ENCODE results near the gene ANKRD11.
"Not testable (repeated sequence)": the region's sequence is repeated elsewhere in the genome, so short reads cannot be mapped to it uniquely, and the experiment has no call there.

ANKRD11 gene

DNA sequence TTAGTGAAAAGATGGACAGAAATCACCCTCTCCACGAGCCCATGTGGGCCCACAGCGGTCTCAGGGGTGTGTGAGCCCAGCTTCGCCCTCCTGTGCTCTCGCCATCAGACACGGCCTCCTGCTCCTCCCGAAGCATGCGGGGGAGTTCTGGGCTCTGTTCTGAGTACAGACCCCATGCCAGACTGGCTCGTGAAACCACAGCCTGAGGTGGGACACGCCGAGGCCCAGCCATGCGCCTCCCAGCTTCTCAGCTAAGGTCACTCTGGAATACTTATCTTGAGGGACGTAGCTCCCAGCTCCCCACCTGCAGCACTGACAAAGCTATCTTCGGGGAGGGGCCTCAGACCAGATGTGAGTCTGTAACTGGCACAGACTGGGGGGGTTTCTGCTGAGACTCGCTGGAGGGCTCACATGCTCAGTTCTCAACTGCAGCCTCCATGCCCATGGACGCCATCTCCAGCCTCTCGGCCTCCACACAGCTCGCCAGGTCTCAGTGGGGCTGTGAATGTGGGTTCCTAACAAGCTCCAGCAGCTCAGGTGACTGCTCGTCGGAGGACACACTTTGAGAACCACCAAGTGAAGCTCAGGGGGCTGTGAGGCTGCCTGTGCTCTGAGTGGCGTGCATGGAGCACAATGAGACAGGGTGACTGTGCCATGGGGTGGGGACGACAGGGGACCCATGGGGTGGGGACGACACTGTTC, 177.6 kb downstream of the ANKRD11 start:
- no peak for TF ChIP-seq POLR2A (IDR thresholded peaks at IDR 0.05; ENCODE audit: low read length)
- TF ChIP-seq GATA1 (IDR thresholded peaks at IDR 0.05; ENCODE audit: low read depth, low read length): no peak
- no peak for DNase-seq

DNA sequence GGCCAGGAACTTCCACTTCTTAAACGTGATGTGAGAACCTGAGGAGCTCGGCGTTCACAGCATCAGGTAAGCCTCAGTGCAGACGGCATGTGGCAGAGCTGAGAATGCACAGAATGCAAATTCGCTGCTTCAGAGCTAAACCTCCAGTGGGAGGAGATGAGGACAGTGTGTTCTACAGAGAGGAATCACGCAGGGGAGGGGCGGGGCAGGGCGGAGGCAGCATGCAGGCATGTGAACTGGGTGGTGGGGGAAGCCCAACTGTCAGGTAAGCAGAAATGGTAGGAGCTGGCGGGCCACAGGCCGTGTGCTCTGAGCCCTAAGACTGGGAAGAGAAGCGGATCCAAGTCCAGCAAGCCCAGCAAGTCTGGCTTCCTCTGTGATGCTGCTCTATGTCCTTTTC, 178.2 kb downstream of the ANKRD11 start:
- no peak for DNase-seq
- TF ChIP-seq POLR2A (IDR thresholded peaks at IDR 0.05; ENCODE audit: low read length) (no peak), GATA1 (IDR thresholded peaks at IDR 0.05; ENCODE audit: low read depth, low read length) (no peak)

DNA sequence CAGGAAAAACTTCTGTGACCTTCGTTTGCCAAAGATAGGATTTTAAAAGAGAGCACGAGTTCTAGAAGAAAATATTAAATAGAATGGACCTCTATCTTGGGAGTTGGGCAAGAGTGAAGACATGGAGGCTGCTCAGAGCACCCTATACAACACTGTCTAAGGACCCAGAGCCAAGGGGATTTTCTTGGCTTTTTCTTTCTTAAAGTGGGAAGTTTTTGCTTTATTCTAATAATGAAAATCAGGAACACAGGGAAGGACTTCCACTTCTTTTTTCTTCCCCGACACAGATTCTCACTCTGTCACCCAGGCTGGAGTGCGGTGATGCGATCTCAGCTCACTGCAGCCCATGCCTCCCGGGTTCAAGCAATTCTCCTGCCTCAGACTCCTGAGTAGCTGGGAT, 178.7 kb downstream of the ANKRD11 start:
- DNase-seq: no peak
- TF ChIP-seq POLR2A (IDR thresholded peaks at IDR 0.05; ENCODE audit: low read length): no peak
- TF ChIP-seq GATA1 (IDR thresholded peaks at IDR 0.05; ENCODE audit: low read depth, low read length): no peak

DNA sequence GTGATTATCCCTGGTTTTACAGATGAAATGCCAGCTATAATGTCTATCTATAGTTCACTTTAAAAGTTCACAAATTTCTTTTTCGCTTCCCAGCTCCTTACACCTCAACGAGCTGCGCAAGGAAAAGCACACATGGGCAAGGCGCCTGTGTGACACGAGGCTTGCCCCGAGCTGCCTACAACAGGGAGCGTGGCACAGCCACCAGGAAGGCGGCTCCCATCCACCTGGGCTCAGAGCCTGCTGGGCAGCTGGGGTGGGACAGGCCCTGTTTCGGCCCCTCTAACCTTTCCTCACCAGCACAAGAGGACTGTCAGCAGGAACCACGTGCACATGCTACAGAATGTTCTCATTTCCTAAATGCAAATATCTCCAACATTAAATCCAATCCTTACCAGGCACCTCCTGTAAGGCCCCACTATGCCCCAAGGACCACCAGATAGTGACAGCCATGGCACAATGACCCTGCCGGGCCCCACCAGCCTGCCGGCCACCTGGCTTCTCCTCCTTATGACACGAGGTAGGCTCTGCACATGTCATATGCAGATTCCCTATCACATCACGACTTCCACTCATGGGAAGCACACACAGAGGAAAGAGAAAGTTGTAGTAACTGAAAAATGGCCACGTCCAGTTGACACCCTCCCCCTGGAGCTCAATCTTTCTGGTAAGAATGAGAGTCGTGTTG, 180.8 kb downstream of the ANKRD11 start:
- no peak for DNase-seq
- TF ChIP-seq GATA1 (IDR thresholded peaks at IDR 0.05; ENCODE audit: low read depth, low read length) (no peak), POLR2A (IDR thresholded peaks at IDR 0.05; ENCODE audit: low read length) (no peak)

DNA sequence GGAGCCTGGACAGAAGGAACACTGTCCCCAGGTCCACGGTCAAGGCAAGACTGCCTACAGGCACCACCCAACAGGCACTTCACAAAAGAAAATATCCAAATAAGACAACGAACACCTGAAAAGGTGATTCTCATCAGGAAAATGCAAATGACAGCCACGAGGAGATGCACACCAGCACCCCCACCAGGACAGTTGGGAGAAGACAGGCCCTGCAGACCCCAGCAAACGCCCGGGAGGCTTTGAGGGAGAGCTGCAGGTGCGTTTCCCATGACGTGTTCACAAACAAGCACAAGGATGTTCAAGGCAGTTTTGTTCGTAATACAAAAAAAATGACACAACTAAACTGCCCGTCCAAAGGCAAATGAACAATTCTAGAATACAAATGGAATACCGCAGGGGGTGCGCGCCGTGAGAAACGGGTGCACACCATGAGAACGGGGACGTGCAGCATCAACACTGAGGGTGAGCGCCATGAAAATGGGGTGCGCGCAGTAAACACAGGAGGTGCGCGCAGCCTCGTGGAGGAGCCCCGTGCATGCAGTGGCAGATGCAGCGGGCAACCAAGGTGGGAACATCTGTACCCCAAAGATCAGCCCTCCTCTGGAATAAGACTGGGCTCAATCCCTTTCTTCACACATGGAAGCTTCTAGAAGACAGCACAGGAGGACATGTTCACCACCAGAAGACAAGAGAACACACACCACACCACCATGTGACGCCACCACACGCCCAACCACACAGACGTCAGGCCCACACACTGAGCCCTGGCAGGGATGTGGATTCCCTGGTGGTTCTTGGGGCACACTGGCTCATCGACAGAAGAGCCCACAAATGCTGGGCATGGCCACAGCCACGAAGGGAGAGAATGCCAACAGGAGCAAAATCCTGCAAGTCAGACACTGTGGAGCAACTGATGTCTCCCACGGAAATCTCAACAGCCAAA, 181.7 kb downstream of the ANKRD11 start:
- DNase-seq: peak in 1 of 2 experiments; percentile 36
- no peak for TF ChIP-seq GATA1 (IDR thresholded peaks at IDR 0.05; ENCODE audit: low read depth, low read length)
- TF ChIP-seq POLR2A (IDR thresholded peaks at IDR 0.05; ENCODE audit: low read length): no peak

DNA sequence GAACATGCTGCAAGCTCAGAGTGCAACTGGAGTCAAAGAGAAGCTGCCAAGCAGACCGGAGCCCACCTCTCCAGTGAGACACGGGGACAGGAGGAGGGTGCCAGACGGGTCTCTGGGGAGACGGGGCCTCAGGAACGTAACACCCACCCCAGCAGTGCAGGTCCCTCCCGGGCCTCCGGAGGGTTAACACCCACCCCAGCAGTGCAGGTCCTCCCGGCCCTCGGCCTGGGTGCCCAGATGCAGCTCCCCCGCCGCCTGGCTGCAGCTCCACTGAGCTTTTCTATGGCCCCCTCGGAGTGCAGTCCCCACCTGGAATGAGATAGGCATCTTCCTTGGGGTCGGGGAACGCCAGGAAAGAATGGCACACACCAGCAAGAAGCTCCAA, 182.9 kb downstream of the ANKRD11 start:
- TF ChIP-seq POLR2A (IDR thresholded peaks at IDR 0.05; ENCODE audit: low read length) (no peak), GATA1 (IDR thresholded peaks at IDR 0.05; ENCODE audit: low read depth, low read length) (no peak)
- no peak for DNase-seq

DNA sequence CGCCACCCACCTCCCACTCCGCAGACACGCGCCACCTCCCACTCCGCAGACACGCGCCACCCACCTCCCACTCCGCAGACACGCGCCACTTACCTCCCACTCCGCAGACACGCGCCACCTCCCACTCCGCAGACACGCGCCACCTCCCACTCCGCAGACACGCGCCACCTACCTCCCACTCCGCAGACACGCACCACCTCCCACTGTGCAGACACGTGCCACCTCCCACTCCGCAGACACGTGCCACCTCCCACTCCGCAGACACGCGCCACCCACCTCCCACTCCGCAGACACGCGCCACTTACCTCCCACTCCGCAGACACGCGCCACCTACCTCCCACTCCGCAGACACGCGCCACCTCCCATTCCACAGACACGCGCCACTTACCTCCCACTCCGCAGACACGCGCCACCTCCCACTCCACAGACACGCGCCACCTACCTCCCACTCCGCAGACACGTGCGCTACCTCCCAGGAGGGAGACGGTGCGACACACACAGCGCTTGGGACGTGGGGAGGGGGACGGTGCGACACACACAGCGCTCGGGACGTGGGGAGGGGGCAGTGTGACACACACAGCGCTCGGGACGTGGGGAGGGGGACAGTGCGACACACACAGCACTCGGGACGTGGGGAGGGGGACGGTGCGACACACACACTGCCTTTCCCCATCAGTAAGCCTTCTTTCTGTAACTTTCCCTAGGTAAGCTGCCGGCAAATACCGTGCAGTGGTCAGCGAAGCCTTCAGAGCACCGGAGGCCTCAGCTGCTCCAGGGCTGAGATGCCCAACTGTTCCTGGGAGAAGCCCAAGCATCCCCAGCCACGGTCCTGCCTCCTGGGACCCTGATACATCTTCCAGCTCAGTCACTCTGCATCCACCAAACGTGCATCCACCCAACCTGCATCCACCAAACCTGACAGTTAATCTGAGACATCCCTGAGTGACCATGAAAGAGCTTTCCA, 183.6 kb downstream of the ANKRD11 start:
- DNase-seq: not testable (repeated sequence)

DNA sequence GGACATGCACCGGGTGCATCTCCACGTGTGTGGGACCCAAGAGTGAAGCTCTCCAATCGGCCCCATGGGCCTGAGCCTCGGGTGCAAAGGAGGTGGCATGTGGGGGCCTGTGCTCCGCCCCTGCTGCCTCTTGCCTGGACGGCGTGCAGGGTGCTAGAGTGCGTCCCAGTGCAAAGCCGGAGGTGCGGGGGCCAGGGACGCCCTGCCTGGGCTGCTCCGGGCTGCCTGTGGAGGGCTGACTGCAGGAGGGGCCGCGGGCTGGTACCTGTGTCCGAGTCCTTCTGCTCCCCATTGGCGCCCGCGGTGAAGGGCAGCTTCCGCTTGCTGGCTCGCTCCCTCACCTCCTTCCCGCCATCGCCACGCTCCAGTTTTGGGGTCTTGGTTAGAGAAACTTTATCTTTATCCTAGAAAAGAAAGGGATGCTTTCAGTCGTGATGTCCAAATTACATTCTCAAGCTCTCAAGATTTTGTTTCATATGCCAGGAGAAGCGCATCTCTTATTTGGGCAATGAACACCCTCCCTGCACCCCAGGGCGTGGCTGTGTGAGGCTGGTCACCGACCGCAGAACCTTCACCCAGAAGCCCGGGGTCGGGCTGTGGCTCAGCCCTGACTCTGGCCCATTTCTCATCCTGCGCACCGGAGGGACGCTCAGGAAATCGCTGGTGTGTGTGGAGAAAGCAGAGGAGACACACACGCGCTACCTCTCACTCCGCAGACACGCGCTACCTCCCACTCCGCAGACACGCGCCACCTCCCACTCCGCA, 185.2 kb downstream of the ANKRD11 start:
- no peak for DNase-seq
- TF ChIP-seq POLR2A (IDR thresholded peaks at IDR 0.05; ENCODE audit: low read length): no peak
- TF ChIP-seq GATA1 (IDR thresholded peaks at IDR 0.05; ENCODE audit: low read depth, low read length): no peak

DNA sequence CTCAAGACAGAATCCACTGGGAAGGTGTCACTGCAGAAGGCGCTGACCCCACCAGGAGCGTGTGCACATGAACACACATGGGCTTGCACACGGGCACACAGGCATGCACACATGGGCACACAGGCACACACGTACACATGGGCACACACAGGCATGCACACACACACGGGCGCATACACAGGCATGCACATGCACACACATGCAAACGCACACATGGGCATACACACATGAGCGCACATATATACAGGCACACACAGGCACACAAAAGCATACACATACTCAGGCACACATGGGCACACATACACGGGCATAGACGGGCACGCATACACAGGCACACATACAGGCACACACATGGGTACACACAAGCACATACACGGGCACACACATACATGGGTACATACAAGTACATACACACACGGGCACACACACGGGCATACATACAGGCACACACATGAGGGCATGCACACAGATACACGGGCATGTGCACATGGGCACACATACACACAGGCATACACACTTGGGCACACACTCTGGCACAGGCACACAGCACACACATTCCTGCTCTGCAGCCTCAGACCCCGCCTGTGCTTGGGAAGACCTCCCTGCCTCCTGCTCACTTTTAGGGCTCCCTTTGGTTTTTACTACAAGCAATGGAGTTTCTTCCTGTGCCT, 186.0 kb downstream of the ANKRD11 start:
- TF ChIP-seq GATA1 (IDR thresholded peaks at IDR 0.05; ENCODE audit: low read depth, low read length): no peak
- no peak for TF ChIP-seq POLR2A (IDR thresholded peaks at IDR 0.05; ENCODE audit: low read length)
- DNase-seq: no peak

DNA sequence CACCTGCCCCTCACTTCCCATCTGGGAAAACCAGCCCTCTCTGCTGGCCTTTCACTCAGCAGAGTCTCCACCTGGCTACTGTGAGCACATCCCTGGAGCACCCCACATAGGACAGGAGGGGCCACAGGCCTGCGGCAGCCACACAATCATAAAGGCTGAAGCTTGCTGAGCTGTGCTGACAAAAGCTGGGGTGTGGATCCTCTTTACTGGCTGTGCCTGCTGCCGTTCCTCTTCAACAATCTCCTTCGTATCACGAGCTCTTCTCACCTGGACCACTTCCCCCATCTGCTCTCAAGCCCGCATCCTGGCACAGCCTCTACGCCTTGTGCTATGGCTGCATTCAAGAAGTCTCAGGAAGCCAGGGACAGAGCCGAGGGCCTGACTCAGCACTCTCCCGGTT, 186.7 kb downstream of the ANKRD11 start:
- DNase-seq: no peak
- TF ChIP-seq GATA1 (IDR thresholded peaks at IDR 0.05; ENCODE audit: low read depth, low read length): no peak
- TF ChIP-seq POLR2A (IDR thresholded peaks at IDR 0.05; ENCODE audit: low read length): no peak

DNA sequence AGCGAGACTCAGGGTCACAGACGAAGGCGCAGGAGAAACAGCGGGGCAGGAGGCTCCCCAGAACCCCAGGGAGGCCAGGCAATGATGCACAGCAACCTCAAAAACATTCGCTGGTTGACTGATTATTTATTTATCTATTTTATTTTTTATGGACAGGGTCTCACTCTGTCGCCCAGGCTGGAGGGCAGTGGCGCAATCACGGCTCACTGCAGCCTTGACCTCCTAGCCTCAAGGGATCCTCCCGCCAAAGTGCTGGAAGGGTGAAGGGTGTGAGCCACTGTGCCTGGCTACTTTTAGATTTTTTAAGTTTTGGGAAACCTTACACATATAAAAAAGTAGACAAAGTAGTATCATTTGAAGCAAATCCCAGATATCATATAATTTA, 189.4 kb downstream of the ANKRD11 start:
- TF ChIP-seq POLR2A (IDR thresholded peaks at IDR 0.05; ENCODE audit: low read length) (no peak), GATA1 (IDR thresholded peaks at IDR 0.05; ENCODE audit: low read depth, low read length) (no peak)
- DNase-seq: no peak

DNA sequence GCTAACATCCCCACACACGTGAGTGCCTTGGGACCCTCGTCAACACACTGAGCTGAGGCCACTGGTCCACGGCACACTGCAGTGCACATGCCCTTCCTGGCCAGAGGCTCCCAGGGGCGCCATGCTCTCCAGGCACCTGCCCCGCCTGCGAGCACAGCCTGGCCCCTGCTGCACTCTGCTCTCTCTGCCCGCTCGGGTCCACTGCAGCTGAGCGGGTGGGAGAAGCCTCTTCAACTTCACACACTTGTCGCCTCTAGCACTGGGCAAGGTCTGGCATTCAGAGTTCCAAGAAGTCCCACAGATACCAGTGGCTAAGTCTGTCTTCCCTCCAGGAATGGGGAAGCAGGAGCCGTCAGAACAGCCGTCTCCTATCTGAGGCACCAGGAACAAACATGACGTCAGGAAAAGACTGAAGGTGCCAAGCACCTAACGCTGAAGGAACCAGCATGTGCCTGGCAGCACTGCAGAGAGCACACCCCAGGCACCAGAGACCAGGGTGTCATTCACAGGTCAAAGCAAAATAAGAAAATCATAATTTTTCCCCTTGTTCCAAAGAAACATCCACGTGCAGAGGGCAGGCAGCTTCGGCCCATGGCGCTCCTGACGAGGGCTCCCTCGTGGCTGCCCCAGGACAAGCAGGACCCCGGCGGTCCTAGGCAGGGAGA, 189.9 kb downstream of the ANKRD11 start:
- TF ChIP-seq GATA1 (IDR thresholded peaks at IDR 0.05; ENCODE audit: low read depth, low read length): no peak
- no peak for TF ChIP-seq POLR2A (IDR thresholded peaks at IDR 0.05; ENCODE audit: low read length)
- DNase-seq: no peak

DNA sequence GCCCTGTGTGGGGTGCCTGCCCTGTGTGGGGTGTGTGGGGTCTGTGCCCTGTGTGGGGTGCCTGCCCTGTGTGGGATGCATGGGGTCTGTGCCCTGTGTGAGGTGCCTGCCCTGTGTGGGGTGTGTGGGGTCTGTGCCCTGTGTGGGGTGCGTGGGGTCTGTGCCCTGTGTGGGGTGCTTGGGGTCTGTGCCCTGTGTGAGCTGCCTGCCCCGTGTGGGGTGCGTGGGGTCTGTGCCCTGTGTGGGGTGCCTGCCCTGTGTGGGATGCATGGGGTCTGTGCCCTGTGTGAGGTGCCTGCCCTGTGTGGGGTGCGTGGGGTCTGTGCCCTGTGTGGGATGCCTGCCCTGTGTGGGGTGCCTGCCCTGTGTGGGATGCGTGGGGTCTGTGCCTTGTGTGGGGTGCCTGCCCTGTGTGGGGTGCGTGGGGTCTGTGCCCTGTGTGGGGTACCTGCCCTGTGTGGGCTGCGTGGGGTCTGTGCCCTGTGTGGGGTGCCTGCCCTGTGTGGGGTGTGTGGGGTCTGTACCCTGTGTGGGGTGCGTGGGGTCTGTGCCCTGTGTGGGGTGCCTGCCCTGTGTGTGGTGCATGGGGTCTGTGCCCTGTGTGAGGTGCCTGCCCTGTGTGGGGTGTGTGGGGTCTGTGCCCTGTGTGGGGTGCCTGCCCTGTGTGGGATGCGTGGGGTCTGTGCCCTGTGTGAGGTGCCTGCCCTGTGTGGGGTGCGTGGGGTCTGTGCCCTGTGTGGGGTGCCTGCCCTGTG, 190.8 kb downstream of the ANKRD11 start:
- not testable (repeated sequence) for DNase-seq
